Erythroblast (primary cell): ENCODE measurements around the gene KIF21B.

Experiments used
- GATA1 ChIP-seq: IDR thresholded peaks from 2 replicates; pipeline ENCODE4 v1.6.1; 2011; ENCODE audit warnings: low read depth, mild to moderate bottlenecking, control low read depth, low read length, moderate library complexity
- POLR2A ChIP-seq: IDR thresholded peaks from 2 replicates; pipeline ENCODE4 v1.6.1; 2011; ENCODE audit warnings: mild to moderate bottlenecking, low read length

- TF ChIP-seq GATA1 (no peak), POLR2A (no peak)
Measured at GRCh38 chr1:200992382-200993048, 31.0 kb downstream of the KIF21B start.
